Pancreas (tissue), 10 donors: ENCODE data around the gene CGB8. TPM values are rescaled to one million over a fixed set of nuclear protein-coding genes. Genes with fewer than 3 reads are reported as not detected.
"Not testable (repeated sequence)": the region's sequence is repeated elsewhere in the genome, so short reads cannot be mapped to it uniquely, and the experiment has no call there.

Source experiments
- ATAC-seq, 4 donors: fragments of 200-7000 bp; cut with Tn5 transposase; one replicate each; pipeline versions ENCODE4 v1.8.0 to v1.9.1; 2020; ENCODE audit warnings: mild to moderate bottlenecking in 4 of 4, moderate library complexity in 4 of 4
- DNase-seq, 6 donors: peaks; one replicate each; pipeline ENCODE4 v3.0.0-alpha.2; 2020
- FAIRE-seq: peaks from 2 replicates; lab custom pipeline; 2012; peaks lifted over from hg19 to GRCh38; lab: Jason Lieb, UNC
- H3K27ac ChIP-seq, 4 donors: fragments of 200-600 bp; sonication (generic); 1 replicate in 3 of 4; 2 replicates in 1 of 4; pipeline versions ENCODE4 v1.5.0 to v1.8.0; 2020
- H3K27me3 ChIP-seq, 4 donors: fragments of 200-600 bp; one replicate each; pipeline ENCODE4 v1.8.0; 2021
- H3K36me3 ChIP-seq, 3 donors: fragments of 200-600 bp; sonication (generic) in 1 of 3; one replicate each; pipeline versions ENCODE4 v1.5.0 to v1.8.0; 2020 to 2021
- H3K4me1 ChIP-seq, 3 donors: fragments of 200-600 bp; one replicate each; pipeline ENCODE4 v1.8.0; 2021
- H3K4me3 ChIP-seq, 4 donors: fragments of 200-600 bp; sonication (generic) in 2 of 4; one replicate each; pipeline versions ENCODE4 v1.5.0 to v1.8.0; 2020 to 2021
- H3K9me3 ChIP-seq, 4 donors: fragments of 200-600 bp; one replicate each; pipeline ENCODE4 v1.8.0; 2021
- CTCF ChIP-seq, 4 donors: fragments of 200-600 bp; sonication (generic) in 3 of 4; IDR thresholded peaks; one replicate each; pipeline versions ENCODE4 v1.5.0 to v1.8.0; 2021; ENCODE audit warnings: antibody characterized with exemption in 4 of 4
- WGBS, 2 donors: extraction: QIAGEN DNeasy Blood & Tissue Kit; methylation state at CpG; one replicate each; pipeline ENCODE4 v1.1.7; 2013; 5-methylcytosine and 5-hydroxymethylcytosine counted together
- intact Hi-C, 3 donors: fragments of 100-400 bp; cut with DNase I; formaldehyde crosslinking; loops; one replicate each; pipeline versions ENCODE4 v1.11.1 to v1.14.2; 2022
- polyA plus RNA-seq, 2 donors: library from polyadenylated mRNA; stranded (reverse); fragments of 200-250 nt; gene quantifications; one replicate each; pipeline ENCODE4 v1.2.3, GENCODE V29; 2013
- total RNA-seq, 6 donors: library from RNA; stranded (reverse); fragmentation: NEBNext Ultra II Directional in 4 of 6; extraction: Animal tissue kit (Norgen Biotek cat#: 25700) in 4 of 6; gene quantifications; one replicate each; pipeline versions ENCODE4 v1.2.1 to v1.2.4, GENCODE V29; 2021 to 2023
- donor health status: healthy with polysubstance abuse.
- donor health status: DM: no; HTN: no; CAD: no; lungs with moderate emphysema.
- donor health status: DM: no; HTN: no; CAD: no.
- donor health status: control.
- donor health status: control.
- donor health status: Bipolar disorder and iron deficiency.
- donor health status: DM: yes; HTN: yes; CAD: no.
- donor health status: DM: no; HTN: no; CAD: no.
- donor health status: DM: no; HTN: no; CAD: no.
- donor health status: DM: yes; HTN: yes; CAD: no.

The CGB8 gene
- total and polyA plus RNA-seq, 8 donors: not detected

GRCh38 chr19:49025599-49025998 lies 23.3 kb downstream of the CGB8 start:
- DNase-seq, H3K27ac ChIP-seq, H3K9me3 ChIP-seq, intact Hi-C loops, H3K36me3 ChIP-seq, H3K27me3 ChIP-seq, H3K4me3 ChIP-seq, FAIRE-seq, H3K4me1 ChIP-seq, ATAC-seq: not testable (repeated sequence)
- 72 to 81% methylated on average over 21 to 23 of the region's 23 CpGs for WGBS, 2 donors

GRCh38 chr19:49025088-49025487 lies 23.8 kb downstream of the CGB8 start:
- 68 to 90% methylated on average over 3 to 4 of the region's 6 CpGs for WGBS, 2 donors

GRCh38 chr19:49024233-49024632 lies 24.7 kb downstream of the CGB8 start, which contains the start of gene CGB3:
Gene CGB3 (minus strand): TSS chr19:49024333. CDS start chr19:49023971, 362 bp downstream.
- H3K4me3 ChIP-seq, H3K36me3 ChIP-seq, H3K4me1 ChIP-seq, H3K27ac ChIP-seq, DNase-seq, H3K27me3 ChIP-seq, intact Hi-C loops, FAIRE-seq, ATAC-seq, H3K9me3 ChIP-seq: not testable (repeated sequence)
- 61 to 70% methylated on average over 10 to 13 of the region's 15 CpGs for WGBS, 2 donors

More at GRCh38 chr19:49025088-49025487, 23.8 kb downstream of the CGB8 start:
- H3K27me3 ChIP-seq, intact Hi-C loops, H3K4me1 ChIP-seq, H3K27ac ChIP-seq, H3K9me3 ChIP-seq, H3K4me3 ChIP-seq, ATAC-seq, H3K36me3 ChIP-seq, FAIRE-seq, DNase-seq: not testable (repeated sequence)

GRCh38 chr19:49022116-49022515 lies 26.8 kb downstream of the CGB8 start:
- no peak for ATAC-seq
- no peaks in the 10 kb centered on the region for H3K36me3 ChIP-seq
- H3K4me3 ChIP-seq: no peak overlapping the region
- no peaks in the 10 kb centered on the region for H3K27me3 ChIP-seq
- no peaks in the 10 kb centered on the region for H3K9me3 ChIP-seq
- no peak for DNase-seq
- no peak for TF ChIP-seq CTCF (IDR thresholded peaks at IDR 0.05)
- H3K4me1 ChIP-seq: peaks cover 0 to 9% (median 3%) of the 10 kb centered on the region in 3 donors
- FAIRE-seq: no peak
- WGBS, 2 donors: 84 to 91% methylated on average over 9 of the region's 9 CpGs
- H3K27ac ChIP-seq: no peak overlapping the region
- intact Hi-C loops: no loop called here

- no peak for TF ChIP-seq CTCF (IDR thresholded peaks at IDR 0.05)
- WGBS, 2 donors: 59 to 63% methylated on average over 16 of the region's 16 CpGs
These were observed 27.7 kb downstream of the CGB8 start for GRCh38 chr19:49020931-49021895.

GRCh38 chr19:49020342-49020741 lies 28.6 kb downstream of the CGB8 start:
- Histone ChIP-seq H3K27ac (peak overlapping the region in 1 of 4 donors; percentile 46), H3K4me1 (peaks cover 0 to 9% (median 3%) of the 10 kb centered on the region in 3 donors), H3K9me3 (no peaks in the 10 kb centered on the region), H3K4me3 (peak overlapping the region in 2 of 4 donors; percentile 47 to 56), H3K36me3 (no peaks in the 10 kb centered on the region), H3K27me3 (no peaks in the 10 kb centered on the region)
- ATAC-seq (peak; percentile 70 to 74 (median 71)), FAIRE-seq (no peak), DNase-seq (peak; percentile 74 to 88 (median 78))
- intact Hi-C loops: no loop called here
- TF ChIP-seq CTCF (IDR thresholded peaks at IDR 0.05): no peak
- WGBS, 2 donors: 18 to 25% methylated on average over 11 of the region's 11 CpGs

More at GRCh38 chr19:49020931-49021895, 27.7 kb downstream of the CGB8 start:
- ATAC-seq: no peak
- Histone ChIP-seq H3K36me3 (no peaks in the 10 kb centered on the region), H3K4me3 (no peak overlapping the region), H3K9me3 (no peaks in the 10 kb centered on the region), H3K27ac (no peak overlapping the region), H3K4me1 (peaks cover 0 to 9% (median 3%) of the 10 kb centered on the region in 3 donors), H3K27me3 (no peaks in the 10 kb centered on the region)
- FAIRE-seq: no peak
- intact Hi-C loops: no loop called here
- no peak for DNase-seq
